ENCODE measurements around the gene ELN. TPM values are rescaled to one million over a fixed set of nuclear protein-coding genes. Genes with fewer than 3 reads are reported as not detected.

ELN gene
- total RNA-seq, 1 donor from 2014 or later = 15,554 TPM

GRCh38 chr7:74019149-74019548 lies 8.8 kb upstream of the ELN start:
- no peak for TF ChIP-seq CTCF (IDR thresholded peaks at IDR 0.05)
- H3K9me3 Mint-ChIP-seq (ENCODE audit: low read depth) = no peaks in the 10 kb centered on the region
- no peaks in the 10 kb centered on the region for H3K27me3 Mint-ChIP-seq (ENCODE audit: low read depth)
- peaks cover 72% of the 10 kb centered on the region for H3K4me1 Mint-ChIP-seq (ENCODE audit: low read depth)
- DNase-seq (ENCODE audit: low spot score) = no peak
- H3K27ac Mint-ChIP-seq (ENCODE audit: unreplicated experiment) = no peak overlapping the region
- H3K4me3 Mint-ChIP-seq (ENCODE audit: unreplicated experiment) = no peak overlapping the region
- H3K36me3 Mint-ChIP-seq (ENCODE audit: low read depth) = no peaks in the 10 kb centered on the region

- Mint-ChIP-seq H3K36me3 (ENCODE audit: low read depth) (no peaks in the 10 kb centered on the region), H3K4me1 (ENCODE audit: low read depth) (peaks cover 77% of the 10 kb centered on the region), H3K9me3 (ENCODE audit: low read depth) (no peaks in the 10 kb centered on the region), H3K4me3 (ENCODE audit: unreplicated experiment) (no peak overlapping the region), H3K27ac (ENCODE audit: unreplicated experiment) (no peak overlapping the region), H3K27me3 (ENCODE audit: low read depth) (no peaks in the 10 kb centered on the region)
- TF ChIP-seq CTCF (IDR thresholded peaks at IDR 0.05) = no peak
- DNase-seq (ENCODE audit: low spot score) = no peak
These were observed 7.6 kb upstream of the ELN start for GRCh38 chr7:74020390-74020789.

DNA sequence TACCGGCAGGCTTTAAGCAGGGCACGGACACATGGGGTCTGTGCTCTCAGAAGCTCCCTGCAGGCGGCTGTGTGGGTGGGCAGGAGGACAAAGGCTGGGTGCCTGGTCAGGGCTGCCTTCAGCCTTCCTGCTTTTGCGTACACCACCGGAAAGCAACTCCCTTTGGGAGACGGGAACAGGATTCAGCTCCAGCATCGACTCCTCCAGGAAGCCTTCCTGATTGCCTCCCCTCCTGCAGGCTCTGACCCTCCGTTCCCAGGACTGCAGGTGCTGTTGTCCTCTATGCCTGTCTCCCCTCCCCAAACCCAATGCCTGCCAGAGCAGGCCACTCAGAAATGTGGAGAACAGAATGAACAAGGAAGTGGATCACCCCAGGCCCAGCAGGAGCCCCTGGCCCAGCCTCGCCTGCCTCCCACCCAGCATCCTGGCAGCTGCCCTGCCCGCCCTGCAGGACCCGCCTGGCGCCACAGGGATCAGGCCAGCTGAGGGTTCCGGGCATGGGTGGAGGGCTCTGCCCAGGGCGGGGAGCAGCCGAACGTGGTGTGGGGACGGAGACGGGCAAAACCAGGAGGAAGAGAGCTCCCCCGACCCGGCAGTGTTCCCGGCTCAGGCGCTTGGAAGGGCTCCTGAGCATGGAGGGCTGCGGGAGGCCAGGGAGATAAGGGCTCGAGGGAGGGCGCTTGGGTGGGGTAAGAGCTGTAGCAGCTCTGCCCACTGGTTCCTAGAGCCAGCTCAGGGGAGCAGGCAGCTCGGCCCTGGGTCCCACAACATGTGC lies 6.2 kb upstream of the ELN start:
- H3K27ac Mint-ChIP-seq (ENCODE audit: unreplicated experiment) = peak overlapping the region; percentile 91
- no peak for TF ChIP-seq CTCF (IDR thresholded peaks at IDR 0.05)
- H3K4me3 Mint-ChIP-seq (ENCODE audit: unreplicated experiment) = no peak overlapping the region
- peaks cover 83% of the 10 kb centered on the region for H3K4me1 Mint-ChIP-seq (ENCODE audit: low read depth)
- H3K9me3 Mint-ChIP-seq (ENCODE audit: low read depth) = no peaks in the 10 kb centered on the region
- H3K36me3 Mint-ChIP-seq (ENCODE audit: low read depth) = no peaks in the 10 kb centered on the region
- no peak for DNase-seq (ENCODE audit: low spot score)
- H3K27me3 Mint-ChIP-seq (ENCODE audit: low read depth) = no peaks in the 10 kb centered on the region

- H3K36me3 Mint-ChIP-seq (ENCODE audit: low read depth) = no peaks in the 10 kb centered on the region
- H3K4me3 Mint-ChIP-seq (ENCODE audit: unreplicated experiment) = no peak overlapping the region
- TF ChIP-seq CTCF (IDR thresholded peaks at IDR 0.05) = no peak
- H3K27ac Mint-ChIP-seq (ENCODE audit: unreplicated experiment) = peak overlapping the region; percentile 91
- H3K4me1 Mint-ChIP-seq (ENCODE audit: low read depth) = peaks cover 83% of the 10 kb centered on the region
- DNase-seq (ENCODE audit: low spot score) = no peak
- H3K27me3 Mint-ChIP-seq (ENCODE audit: low read depth) = no peaks in the 10 kb centered on the region
- no peaks in the 10 kb centered on the region for H3K9me3 Mint-ChIP-seq (ENCODE audit: low read depth)
These were observed 5.5 kb upstream of the ELN start for GRCh38 chr7:74022507-74022906.

- TF ChIP-seq CTCF (IDR thresholded peaks at IDR 0.05) = peak; percentile 64
- peak overlapping the region; percentile 91 for H3K27ac Mint-ChIP-seq (ENCODE audit: unreplicated experiment)
These were observed 4.9 kb upstream of the ELN start for GRCh38 chr7:74023092-74023536.

More at GRCh38 chr7:74023092-74023536, 4.9 kb upstream of the ELN start:
- no peaks in the 10 kb centered on the region for H3K27me3 Mint-ChIP-seq (ENCODE audit: low read depth)
- peak overlapping the region; percentile 23 for H3K4me3 Mint-ChIP-seq (ENCODE audit: unreplicated experiment)
- no peaks in the 10 kb centered on the region for H3K9me3 Mint-ChIP-seq (ENCODE audit: low read depth)
- no peak for DNase-seq (ENCODE audit: low spot score)
- peaks cover 76% of the 10 kb centered on the region for H3K4me1 Mint-ChIP-seq (ENCODE audit: low read depth)
- H3K36me3 Mint-ChIP-seq (ENCODE audit: low read depth) = no peaks in the 10 kb centered on the region

Data from chondrocyte (in vitro differentiated cells).